ENCODE results near the gene NBEAL2. TPM values are rescaled to one million over a fixed set of nuclear protein-coding genes. Genes with fewer than 3 reads are reported as not detected.

The NBEAL2 gene
- total and polyA plus RNA-seq, 10 of the 15 experiments (the other 5 are each of a cell fraction or from before 2014, with no cell fraction given): 0.07 to 127 (median 29.4) TPM

Small RNAs within 50 kb of the gene (small RNA-seq; reads per million reads assigned to genes)
- gene MRPL57P3: not detected

Other genes with a start within 250 kb of the NBEAL2 start
- gene MYL3, start 116.2 kb upstream of the NBEAL2 start, total RNA-seq (2014; rRNA removed): not detected in 2 replicates
- not detected in 2 replicates for gene MYL3, start 116.2 kb upstream of the NBEAL2 start, total RNA-seq (2014; rRNA removed; fragmentation: Illumina TruSeq; extraction: Trizol)
- not detected in 2 replicates for gene MYL3, start 116.2 kb upstream of the NBEAL2 start, total RNA-seq (2021)
- gene MYL3, start 116.2 kb upstream of the NBEAL2 start, polyA plus RNA-seq (2011; rRNA removed): not detected in 2 replicates
- not detected in 2 replicates for gene MYL3, start 116.2 kb upstream of the NBEAL2 start, polyA plus RNA-seq (2014; fragmentation: Illumina TruSeq; extraction: Trizol)
- gene MYL3, start 116.2 kb upstream of the NBEAL2 start, polyA plus RNA-seq (2014; fragmentation: Nextera tagmentation; extraction: Ambion mirVana): not detected
- not detected in 2 replicates for gene MYL3, start 116.2 kb upstream of the NBEAL2 start, polyA plus RNA-seq (2014; rRNA removed)
- gene MYL3, start 116.2 kb upstream of the NBEAL2 start, polyA plus RNA-seq (2016; fragmentation: Nextera tagmentation; extraction: Ambion mirVana): under 1 TPM in 1 of 2 experiments, not detected in 1; 0.40 TPM
- not detected in 2 replicates for gene PTH1R, start 101.9 kb upstream of the NBEAL2 start, total RNA-seq (2014; rRNA removed)
- not detected in 2 replicates for gene PTH1R, start 101.9 kb upstream of the NBEAL2 start, total RNA-seq (2014; rRNA removed; fragmentation: Illumina TruSeq; extraction: Trizol)
- gene PTH1R, start 101.9 kb upstream of the NBEAL2 start, total RNA-seq (2021): not detected in 2 replicates
- not detected in 2 replicates for gene PTH1R, start 101.9 kb upstream of the NBEAL2 start, polyA plus RNA-seq (2011; rRNA removed)
- not detected in 2 replicates for gene PTH1R, start 101.9 kb upstream of the NBEAL2 start, polyA plus RNA-seq (2014; fragmentation: Illumina TruSeq; extraction: Trizol)
- not detected for gene PTH1R, start 101.9 kb upstream of the NBEAL2 start, polyA plus RNA-seq (2014; fragmentation: Nextera tagmentation; extraction: Ambion mirVana)
- 0.20 TPM in 1 of 2 replicates, not detected in the other for gene PTH1R, start 101.9 kb upstream of the NBEAL2 start, polyA plus RNA-seq (2014; rRNA removed)
- gene PTH1R, start 101.9 kb upstream of the NBEAL2 start, polyA plus RNA-seq (2016; fragmentation: Nextera tagmentation; extraction: Ambion mirVana): not detected
- gene CCDC12, start 2.9 kb upstream of the NBEAL2 start, total RNA-seq (2014; rRNA removed): 46.9 and 53.0 TPM in 2 replicates
- 67.3 and 72.4 TPM in 2 replicates for gene CCDC12, start 2.9 kb upstream of the NBEAL2 start, total RNA-seq (2014; rRNA removed; fragmentation: Illumina TruSeq; extraction: Trizol)
- 65.8 and 65.9 TPM in 2 replicates for gene CCDC12, start 2.9 kb upstream of the NBEAL2 start, total RNA-seq (2021)
- gene CCDC12, start 2.9 kb upstream of the NBEAL2 start, polyA plus RNA-seq (2011; rRNA removed): 31.2 and 45.6 TPM in 2 replicates
- gene CCDC12, start 2.9 kb upstream of the NBEAL2 start, polyA plus RNA-seq (2014; fragmentation: Illumina TruSeq; extraction: Trizol): 11.2 and 63.3 TPM in 2 replicates
- 10 to 100 TPM in 1 of 2 experiments, 1 to 10 TPM in 1; 9.2 to 22.5 TPM for gene CCDC12, start 2.9 kb upstream of the NBEAL2 start, polyA plus RNA-seq (2014; fragmentation: Nextera tagmentation; extraction: Ambion mirVana)
- gene CCDC12, start 2.9 kb upstream of the NBEAL2 start, polyA plus RNA-seq (2014; rRNA removed): 59.3 and 67.6 TPM in 2 replicates
- gene CCDC12, start 2.9 kb upstream of the NBEAL2 start, polyA plus RNA-seq (2016; fragmentation: Nextera tagmentation; extraction: Ambion mirVana): 10 to 100 TPM; 83.1 to 91.4 TPM
- 26.8 and 30.1 TPM in 2 replicates for gene SETD2, start 184.4 kb downstream of the NBEAL2 start, total RNA-seq (2014; rRNA removed)
- 40.9 and 44.0 TPM in 2 replicates for gene SETD2, start 184.4 kb downstream of the NBEAL2 start, total RNA-seq (2014; rRNA removed; fragmentation: Illumina TruSeq; extraction: Trizol)
- gene SETD2, start 184.4 kb downstream of the NBEAL2 start, total RNA-seq (2021): 36.3 and 39.3 TPM in 2 replicates
- gene SETD2, start 184.4 kb downstream of the NBEAL2 start, polyA plus RNA-seq (2011; rRNA removed): 30.2 and 34.9 TPM in 2 replicates
- gene SETD2, start 184.4 kb downstream of the NBEAL2 start, polyA plus RNA-seq (2014; fragmentation: Illumina TruSeq; extraction: Trizol): 44.9 and 52.2 TPM in 2 replicates
- 1 to 10 TPM; 8.4 to 8.5 TPM for gene SETD2, start 184.4 kb downstream of the NBEAL2 start, polyA plus RNA-seq (2014; fragmentation: Nextera tagmentation; extraction: Ambion mirVana)
- gene SETD2, start 184.4 kb downstream of the NBEAL2 start, polyA plus RNA-seq (2014; rRNA removed): 19.1 and 22.2 TPM in 2 replicates
- gene SETD2, start 184.4 kb downstream of the NBEAL2 start, polyA plus RNA-seq (2016; fragmentation: Nextera tagmentation; extraction: Ambion mirVana): 10 to 100 TPM; 21.6 to 21.9 TPM

Data from GM12878 (cell line).